Activated CD4-positive, alpha-beta memory T cell treated with anti-CD3 and anti-CD28 coated beads for 36 hours (primary cell): ENCODE measurements around the gene DIRAS3. TPM values are rescaled to one million over a fixed set of nuclear protein-coding genes. Genes with fewer than 3 reads are reported as not detected.
"Not testable (repeated sequence)": the region's sequence is repeated elsewhere in the genome, so short reads cannot be mapped to it uniquely, and the experiment has no call there.

Experiments
- CTCF ChIA-PET: fragments of 350-600 bp; sonication (Branson Sonifier 250); formaldehyde crosslinking; loops from one replicate; lab custom pipeline; 2021; ENCODE audit warnings: antibody characterized with exemption, inconsistent platforms; lab: Charles Lee
- POLR2A ChIA-PET: fragments of 350-600 bp; sonication (Branson Sonifier 250); formaldehyde crosslinking; loops from one replicate; lab custom pipeline; 2021; ENCODE audit warnings: antibody characterized with exemption; lab: Charles Lee
- DNase-seq: peaks from one replicate; pipeline ENCODE4 v3.0.0-alpha.2; 2020
- H3K27ac Mint-ChIP-seq: one replicate; pipeline ENCODE4 v1.8.0; 2021; ENCODE audit warnings: mixed read lengths
- H3K27me3 Mint-ChIP-seq: one replicate; pipeline ENCODE4 v1.8.0; 2021; ENCODE audit warnings: mixed read lengths
- H3K36me3 Mint-ChIP-seq: one replicate; pipeline ENCODE4 v1.8.0; 2021; ENCODE audit warnings: mixed read lengths
- H3K4me1 Mint-ChIP-seq: one replicate; pipeline ENCODE4 v1.8.0; 2021; ENCODE audit warnings: low read depth, mixed read lengths
- H3K4me3 Mint-ChIP-seq: one replicate; pipeline ENCODE4 v1.8.0; 2021; ENCODE audit warnings: mild to moderate bottlenecking, mixed read lengths
- H3K9me3 Mint-ChIP-seq: one replicate; pipeline ENCODE4 v1.8.0; 2021; ENCODE audit warnings: mixed read lengths
- intact Hi-C: fragments of 100-400 bp; cut with micrococcal nuclease; formaldehyde crosslinking; loops from one replicate; pipeline ENCODE4 v1.15.1; 2023
- total RNA-seq, 2 experiments: library from RNA; stranded (reverse); gene quantifications; one replicate each; pipeline ENCODE4 v1.2.3, GENCODE V29; 2021

Gene DIRAS3
- total RNA-seq, 2 experiments from 2014 or later = not detected

DNA sequence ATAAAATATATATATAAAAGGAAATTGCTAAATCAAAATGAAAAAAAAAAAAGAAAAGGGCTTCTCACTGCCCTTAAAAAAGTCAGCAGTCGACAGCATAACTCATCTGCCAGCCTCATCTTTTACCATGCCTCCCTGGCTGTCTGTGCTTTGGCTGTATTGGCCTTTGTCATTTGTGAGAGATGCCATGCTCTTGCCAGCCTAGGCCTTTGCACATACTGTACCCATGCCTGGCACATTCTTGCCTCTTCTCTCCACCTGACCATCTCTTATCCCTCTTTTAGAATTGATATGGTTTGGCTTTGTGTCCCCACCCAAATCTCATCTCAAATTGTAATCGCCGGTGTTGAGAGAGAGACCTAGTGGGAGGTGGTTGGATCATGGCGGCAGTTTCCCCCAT is 37.1 kb downstream of the DIRAS3 start:
- intact Hi-C loops = no loop called here
- no peak overlapping the region for H3K27ac Mint-ChIP-seq
- H3K9me3 Mint-ChIP-seq = no peaks in the 10 kb centered on the region
- peaks cover 2% of the 10 kb centered on the region for H3K27me3 Mint-ChIP-seq
- no peak overlapping the region for H3K4me3 Mint-ChIP-seq
- POLR2A ChIA-PET = no interaction called here
- no peak for DNase-seq
- no peaks in the 10 kb centered on the region for H3K4me1 Mint-ChIP-seq
- CTCF ChIA-PET = no interaction called here
- H3K36me3 Mint-ChIP-seq = no peaks in the 10 kb centered on the region

DNA sequence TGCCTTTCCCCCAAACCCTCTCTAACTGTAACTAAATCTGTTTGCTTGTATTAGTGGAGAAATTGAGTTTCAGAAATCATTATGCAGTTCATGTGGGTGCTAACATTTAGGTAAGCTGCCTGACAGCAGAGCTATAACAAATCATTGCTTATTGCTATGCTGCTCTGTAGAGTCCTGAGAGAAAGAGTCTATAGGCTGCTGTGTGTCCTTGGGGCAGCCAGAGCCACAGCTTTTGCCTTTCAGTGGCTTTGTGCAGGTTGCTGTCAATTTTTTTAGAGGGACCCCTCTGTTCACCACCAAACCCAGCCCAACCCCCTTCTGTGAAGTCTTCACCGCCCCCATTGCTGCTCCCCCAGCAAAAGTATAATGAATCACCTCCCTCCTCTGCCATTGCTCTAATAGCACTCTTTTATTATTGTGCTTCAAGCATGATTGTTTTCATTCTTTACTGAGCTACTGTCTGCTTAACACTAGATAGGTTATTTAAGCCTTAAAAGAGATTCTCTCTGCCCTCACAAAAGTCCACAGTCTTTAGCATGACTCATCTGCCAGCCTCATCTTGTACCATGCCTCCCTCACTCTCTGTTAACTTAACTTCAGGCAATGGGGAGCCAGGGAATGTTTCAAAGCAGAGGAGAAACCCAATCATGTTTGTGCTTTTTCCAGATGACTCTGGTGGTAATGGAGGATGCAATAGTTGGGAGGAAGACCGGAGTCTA is 38.6 kb downstream of the DIRAS3 start:
- POLR2A ChIA-PET = no interaction called here
- Mint-ChIP-seq H3K9me3 (no peaks in the 10 kb centered on the region), H3K36me3 (no peaks in the 10 kb centered on the region), H3K4me3 (no peak overlapping the region), H3K27ac (no peak overlapping the region), H3K4me1 (no peaks in the 10 kb centered on the region), H3K27me3 (peaks cover 2% of the 10 kb centered on the region)
- CTCF ChIA-PET = no interaction called here
- intact Hi-C loops = no loop called here
- no peak for DNase-seq

DNA sequence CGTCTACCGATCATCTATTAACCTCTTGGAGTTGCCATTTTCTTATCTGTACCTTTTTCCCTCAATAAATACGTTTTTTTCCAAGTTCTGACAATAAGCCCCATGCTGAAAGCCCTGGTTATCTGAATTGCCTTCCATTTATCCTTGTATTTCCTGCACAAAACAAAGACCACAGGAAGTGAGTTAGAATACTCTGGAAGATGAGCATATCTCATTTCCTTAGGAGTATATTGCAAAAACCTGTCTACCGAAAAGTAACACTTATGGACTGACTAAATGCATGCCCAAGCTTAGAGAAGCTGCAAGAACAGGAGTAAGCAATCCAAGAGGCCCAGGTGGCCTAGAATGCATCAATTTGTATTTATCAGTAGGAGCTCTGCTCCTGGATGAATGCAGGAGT is 39.9 kb downstream of the DIRAS3 start:
- POLR2A ChIA-PET = no interaction called here

DNA sequence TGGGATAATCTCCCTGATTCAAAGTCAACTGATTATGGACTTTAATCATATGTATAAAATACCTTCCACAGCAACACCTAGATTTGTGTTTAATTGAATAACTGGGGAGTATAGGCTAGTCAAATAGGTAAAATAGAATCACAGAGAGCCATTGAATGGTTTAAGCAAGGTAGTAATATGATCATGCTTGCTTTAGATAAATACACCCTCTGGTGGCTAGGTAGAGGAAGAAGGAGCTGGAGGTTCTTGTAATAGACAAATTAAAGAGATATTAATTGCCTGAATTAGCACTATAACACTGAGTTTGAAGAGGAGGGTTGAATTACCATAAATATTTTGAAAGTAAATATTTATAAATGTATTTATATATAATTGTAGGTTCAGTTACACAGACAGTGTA is 40.3 kb downstream of the DIRAS3 start:
- H3K36me3 Mint-ChIP-seq = no peaks in the 10 kb centered on the region
- ChIA-PET CTCF (no interaction called here), POLR2A (no interaction called here)
- H3K9me3 Mint-ChIP-seq = no peaks in the 10 kb centered on the region
- no peaks in the 10 kb centered on the region for H3K4me1 Mint-ChIP-seq
- H3K27ac Mint-ChIP-seq = no peak overlapping the region
- H3K27me3 Mint-ChIP-seq = peaks cover 2% of the 10 kb centered on the region
- intact Hi-C loops = no loop called here
- DNase-seq = no peak
- H3K4me3 Mint-ChIP-seq = no peak overlapping the region

More for the DNA sequence above, 39.9 kb downstream of the DIRAS3 start:
- Mint-ChIP-seq H3K4me3 (no peak overlapping the region), H3K9me3 (no peaks in the 10 kb centered on the region), H3K36me3 (no peaks in the 10 kb centered on the region), H3K27ac (no peak overlapping the region), H3K4me1 (no peaks in the 10 kb centered on the region), H3K27me3 (peaks cover 2% of the 10 kb centered on the region)
- intact Hi-C loops = no loop called here
- CTCF ChIA-PET = no interaction called here
- DNase-seq = no peak

DNA sequence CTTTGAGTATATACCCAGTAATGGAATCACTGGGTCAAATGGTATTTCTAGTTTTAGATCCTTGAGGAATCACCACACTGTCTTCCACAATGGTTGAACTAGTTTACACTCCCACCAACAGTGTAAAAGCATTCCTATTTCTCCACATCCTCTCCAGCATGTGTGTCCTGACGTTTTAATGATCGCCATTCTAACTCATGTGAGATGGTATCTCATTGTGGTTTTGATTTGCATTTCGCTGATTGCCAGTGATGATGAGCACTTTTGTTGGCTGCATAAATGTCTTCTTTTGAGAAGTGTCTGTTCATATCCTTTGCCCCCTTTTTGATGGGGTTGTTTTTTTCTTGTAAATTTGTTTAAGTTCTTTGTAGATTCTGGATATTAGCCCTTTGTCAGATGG is 46.8 kb downstream of the DIRAS3 start:
- H3K27me3 Mint-ChIP-seq, POLR2A ChIA-PET, H3K27ac Mint-ChIP-seq, H3K4me3 Mint-ChIP-seq, DNase-seq, intact Hi-C loops, H3K4me1 Mint-ChIP-seq, H3K36me3 Mint-ChIP-seq, CTCF ChIA-PET: not testable (repeated sequence)
- H3K9me3 Mint-ChIP-seq = peaks cover 20% of the 10 kb centered on the region

DNA sequence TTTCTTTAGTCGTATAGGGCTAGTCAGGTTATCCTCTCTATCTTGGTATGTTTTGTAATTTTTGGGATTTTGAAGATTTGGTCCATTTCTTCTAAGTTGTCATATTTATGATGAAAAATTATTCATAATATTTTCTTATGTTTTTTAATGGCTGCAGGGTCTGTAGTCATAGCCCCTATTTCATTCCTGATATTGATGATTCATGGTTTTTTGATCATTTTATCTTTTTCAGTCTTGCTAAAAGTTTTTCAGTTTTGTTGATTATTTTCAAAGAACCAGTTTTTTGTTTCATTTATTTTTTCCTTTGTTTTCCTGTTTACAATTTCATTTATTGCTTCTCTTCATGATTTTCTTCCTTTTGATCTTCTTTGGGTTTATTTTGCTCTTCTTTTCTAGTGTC is 50.2 kb downstream of the DIRAS3 start:
- ChIA-PET CTCF (no interaction called here), POLR2A (no interaction called here)
- Mint-ChIP-seq H3K27me3 (no peaks in the 10 kb centered on the region), H3K9me3 (peaks cover 20% of the 10 kb centered on the region), H3K4me3 (no peak overlapping the region), H3K36me3 (no peaks in the 10 kb centered on the region), H3K4me1 (no peaks in the 10 kb centered on the region), H3K27ac (no peak overlapping the region)
- no peak for DNase-seq
- intact Hi-C loops = no loop called here

DNA sequence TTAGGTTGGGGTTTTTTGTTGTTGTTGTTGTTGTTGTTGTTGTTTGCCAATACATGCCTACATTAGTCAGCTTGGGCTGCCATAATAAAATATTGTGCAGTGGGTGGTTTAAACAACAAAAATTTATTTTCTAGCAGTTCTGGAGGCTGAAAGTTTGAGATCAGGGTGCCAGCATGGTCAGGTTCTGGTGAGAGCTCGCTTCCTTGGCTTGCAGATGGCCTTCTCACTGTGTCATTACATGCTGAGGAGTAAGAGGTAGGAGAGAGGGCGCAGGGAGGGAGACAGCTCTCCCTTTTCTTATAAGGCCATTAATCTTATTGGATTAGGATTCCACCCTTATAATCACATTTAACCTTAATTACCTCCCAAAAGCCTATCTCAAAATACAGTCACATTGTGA is 52.7 kb downstream of the DIRAS3 start:
- CTCF ChIA-PET = no interaction called here

More for the DNA sequence above, 52.7 kb downstream of the DIRAS3 start:
- Mint-ChIP-seq H3K9me3 (peaks cover 30% of the 10 kb centered on the region), H3K4me3 (no peak overlapping the region), H3K36me3 (no peaks in the 10 kb centered on the region), H3K27me3 (no peaks in the 10 kb centered on the region), H3K27ac (no peak overlapping the region), H3K4me1 (no peaks in the 10 kb centered on the region)
- POLR2A ChIA-PET = no interaction called here
- intact Hi-C loops = no loop called here
- no peak for DNase-seq

Other genes starting within 250 kb of the DIRAS3 start
- gene GNG12, start 217.2 kb downstream of the DIRAS3 start, total RNA-seq = under 1 TPM; 0.12 TPM
- gene WLS, start 181.9 kb upstream of the DIRAS3 start, total RNA-seq = not detected